ENCODE measurements around the gene SMIM1.

The SMIM1 gene

DNA sequence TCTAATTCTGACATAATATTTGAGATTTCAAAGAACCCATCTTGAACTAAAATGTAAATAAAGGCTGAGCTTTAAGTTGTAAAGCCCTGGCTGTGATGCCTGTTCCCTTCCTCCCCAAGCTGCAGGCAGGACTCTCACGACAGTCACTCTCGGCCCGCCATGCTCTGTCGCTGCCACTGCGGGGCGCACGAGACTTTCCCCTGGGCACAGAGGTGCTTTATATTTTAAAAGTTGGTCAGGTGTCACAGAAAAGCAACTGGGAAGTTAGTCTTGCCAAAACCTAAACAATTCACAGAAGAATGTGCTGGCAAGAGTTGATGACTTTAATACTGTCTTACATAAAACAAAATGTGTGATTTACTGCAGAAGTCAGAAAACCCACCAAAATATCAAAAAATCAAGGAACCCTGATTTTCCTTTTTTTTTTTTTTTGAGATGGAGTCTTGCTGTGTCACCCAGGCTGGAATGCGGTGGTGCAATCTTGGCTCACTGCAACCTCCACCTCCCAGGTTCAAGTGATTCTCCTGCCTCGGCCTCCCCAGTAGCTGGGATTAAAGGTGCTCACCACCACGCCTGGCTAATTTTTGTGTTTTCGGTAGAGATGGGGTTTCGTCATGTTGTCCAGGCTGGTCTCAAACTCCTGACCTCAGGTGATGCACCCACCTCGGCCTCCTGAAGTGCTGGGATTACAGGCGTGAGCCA, 13.1 kb downstream of the SMIM1 start:
- H2AFZ ChIP-seq (ENCODE audit: low read depth, low read length) = no peak overlapping the region
- peaks cover 20% of the 10 kb centered on the region; the same call in 1 of the 2 replicates for H3K79me2 ChIP-seq (ENCODE audit: low read length)
- H3K4me3 ChIP-seq (ENCODE audit: low read length) = no peak overlapping the region
- H3K4me1 ChIP-seq (ENCODE audit: low read length) = peaks cover 7% of the 10 kb centered on the region
- TF ChIP-seq, protein P1, sequence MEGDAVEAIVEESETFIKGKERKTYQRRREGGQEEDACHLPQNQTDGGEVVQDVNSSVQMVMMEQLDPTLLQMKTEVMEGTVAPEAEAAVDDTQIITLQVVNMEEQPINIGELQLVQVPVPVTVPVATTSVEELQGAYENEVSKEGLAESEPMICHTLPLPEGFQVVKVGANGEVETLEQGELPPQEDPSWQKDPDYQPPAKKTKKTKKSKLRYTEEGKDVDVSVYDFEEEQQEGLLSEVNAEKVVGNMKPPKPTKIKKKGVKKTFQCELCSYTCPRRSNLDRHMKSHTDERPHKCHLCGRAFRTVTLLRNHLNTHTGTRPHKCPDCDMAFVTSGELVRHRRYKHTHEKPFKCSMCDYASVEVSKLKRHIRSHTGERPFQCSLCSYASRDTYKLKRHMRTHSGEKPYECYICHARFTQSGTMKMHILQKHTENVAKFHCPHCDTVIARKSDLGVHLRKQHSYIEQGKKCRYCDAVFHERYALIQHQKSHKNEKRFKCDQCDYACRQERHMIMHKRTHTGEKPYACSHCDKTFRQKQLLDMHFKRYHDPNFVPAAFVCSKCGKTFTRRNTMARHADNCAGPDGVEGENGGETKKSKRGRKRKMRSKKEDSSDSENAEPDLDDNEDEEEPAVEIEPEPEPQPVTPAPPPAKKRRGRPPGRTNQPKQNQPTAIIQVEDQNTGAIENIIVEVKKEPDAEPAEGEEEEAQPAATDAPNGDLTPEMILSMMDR (IDR thresholded peaks at IDR 0.05; ENCODE audit: low read depth, low read length) = peak; percentile 50
- TF ChIP-seq EZH2phosphoT487 (IDR thresholded peaks at IDR 0.05; ENCODE audit: low read depth) = no peak
- no peak overlapping the region for H3K4me2 ChIP-seq (ENCODE audit: low read length)
- H3K36me3 ChIP-seq (replicated peaks; ENCODE audit: low read depth, low read length) = peaks cover 25% of the 10 kb centered on the region
- H3K27me3 ChIP-seq (ENCODE audit: low read depth, low read length) = no peaks in the 10 kb centered on the region
- H3K27ac ChIP-seq (ENCODE audit: low read length) = no peak overlapping the region
- H4K20me1 ChIP-seq (ENCODE audit: insufficient read depth, low read length) = peaks cover 13% of the 10 kb centered on the region; the same call in 1 of the 2 replicates
- H3K9ac ChIP-seq (ENCODE audit: low read length) = no peak overlapping the region
- no peaks in the 10 kb centered on the region for H3K9me3 ChIP-seq (ENCODE audit: insufficient read depth, low read length)

DNA sequence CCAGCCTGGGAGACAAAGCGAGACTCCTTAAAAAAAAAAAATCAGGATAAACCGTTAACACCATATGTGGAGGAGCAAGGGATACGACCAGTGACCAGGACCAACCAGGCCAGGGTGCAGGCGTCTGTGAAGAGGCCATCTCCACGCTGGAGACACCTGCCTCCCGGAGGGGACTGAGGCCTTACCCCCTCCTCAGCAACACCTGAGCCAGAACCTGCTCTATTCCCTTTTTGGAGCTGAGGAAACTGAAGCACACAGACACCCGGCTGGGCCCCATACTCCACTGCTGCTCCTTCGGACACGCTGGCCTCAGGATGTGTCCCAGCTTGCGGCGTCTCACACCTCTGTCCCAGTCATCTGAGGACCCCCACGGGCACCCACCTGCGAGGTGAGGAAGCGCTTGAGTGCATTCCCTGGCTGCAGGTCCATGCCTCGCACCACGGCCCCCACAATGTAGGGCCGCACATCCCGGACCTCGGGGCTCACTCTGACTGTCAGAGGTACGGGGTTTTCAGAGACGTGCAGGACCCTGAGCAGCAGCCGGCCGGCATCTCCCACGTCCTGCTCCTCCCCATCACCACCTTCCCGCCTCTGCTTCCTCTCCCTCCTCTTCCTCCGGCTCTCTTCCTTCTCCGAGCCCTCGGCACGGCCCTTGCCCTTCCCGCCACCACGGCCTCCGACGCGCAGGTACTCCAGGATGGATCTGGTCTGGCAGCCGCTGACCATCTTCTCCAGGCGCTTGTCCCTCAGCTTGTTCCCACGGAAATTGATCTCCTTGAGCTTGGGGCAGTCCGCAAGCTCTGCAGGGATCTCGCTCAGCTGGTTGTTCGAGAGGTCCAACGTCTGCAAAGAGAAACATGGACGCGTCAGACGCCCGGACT, 14.2 kb downstream of the SMIM1 start:
- H3K9me3 ChIP-seq (ENCODE audit: insufficient read depth, low read length) = no peaks in the 10 kb centered on the region
- no peak overlapping the region for H3K9ac ChIP-seq (ENCODE audit: low read length)
- TF ChIP-seq EZH2phosphoT487 (IDR thresholded peaks at IDR 0.05; ENCODE audit: low read depth) = no peak
- TF ChIP-seq, protein P1 (IDR thresholded peaks at IDR 0.05; ENCODE audit: low read depth, low read length) = no peak
- H4K20me1 ChIP-seq (ENCODE audit: insufficient read depth, low read length) = peaks cover 13% of the 10 kb centered on the region; the same call in 1 of the 2 replicates
- no peak overlapping the region for H3K27ac ChIP-seq (ENCODE audit: low read length)
- peaks cover 20% of the 10 kb centered on the region for H3K36me3 ChIP-seq (replicated peaks; ENCODE audit: low read depth, low read length)
- H3K27me3 ChIP-seq (ENCODE audit: low read depth, low read length) = no peaks in the 10 kb centered on the region
- peaks cover 7% of the 10 kb centered on the region for H3K4me1 ChIP-seq (ENCODE audit: low read length)
- no peak overlapping the region for H3K4me3 ChIP-seq (ENCODE audit: low read length)
- no peak overlapping the region for H3K4me2 ChIP-seq (ENCODE audit: low read length)
- H2AFZ ChIP-seq (ENCODE audit: low read depth, low read length) = no peak overlapping the region
- peaks cover 20% of the 10 kb centered on the region; the same call in 1 of the 2 replicates for H3K79me2 ChIP-seq (ENCODE audit: low read length)

DNA sequence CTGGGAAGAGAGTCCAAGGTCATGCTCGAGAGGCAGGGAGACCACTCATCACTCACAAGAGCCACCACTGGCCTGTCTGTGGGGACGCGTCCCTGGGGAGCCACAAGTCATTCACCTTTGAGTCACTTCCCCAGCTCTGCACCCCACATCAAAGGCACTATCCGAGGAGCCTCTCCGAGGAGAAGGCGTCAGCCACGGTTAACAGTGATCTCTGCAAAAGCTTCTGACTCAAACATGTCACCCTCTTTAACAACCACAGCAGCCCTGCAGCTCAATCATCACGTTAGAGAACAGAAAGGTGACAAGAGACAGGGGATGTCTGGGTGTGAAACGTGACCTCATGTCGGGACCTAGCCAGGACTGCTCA, 14.8 kb downstream of the SMIM1 start:
- Histone ChIP-seq H3K9ac (ENCODE audit: low read length) (no peak overlapping the region), H3K9me3 (ENCODE audit: insufficient read depth, low read length) (no peaks in the 10 kb centered on the region), H3K27me3 (ENCODE audit: low read depth, low read length) (no peaks in the 10 kb centered on the region), H3K4me2 (ENCODE audit: low read length) (no peak overlapping the region), H3K27ac (ENCODE audit: low read length) (no peak overlapping the region), H4K20me1 (ENCODE audit: insufficient read depth, low read length) (peaks cover 13% of the 10 kb centered on the region; the same call in 1 of the 2 replicates), H3K79me2 (ENCODE audit: low read length) (peaks cover 26% of the 10 kb centered on the region), H2AFZ (ENCODE audit: low read depth, low read length) (no peak overlapping the region), H3K4me3 (ENCODE audit: low read length) (no peak overlapping the region), H3K36me3 (replicated peaks; ENCODE audit: low read depth, low read length) (peaks cover 18% of the 10 kb centered on the region), H3K4me1 (ENCODE audit: low read length) (peaks cover 7% of the 10 kb centered on the region)
- TF ChIP-seq, protein P1 (IDR thresholded peaks at IDR 0.05; ENCODE audit: low read depth, low read length) = no peak
- TF ChIP-seq EZH2phosphoT487 (IDR thresholded peaks at IDR 0.05; ENCODE audit: low read depth) = no peak

Measured in OCI-LY3 (cell line).